Hippocampal formation (tissue), 2 donors: ENCODE data around the gene KLHL6.
"Not testable (repeated sequence)": the region's sequence is repeated elsewhere in the genome, so short reads cannot be mapped to it uniquely, and the experiment has no call there.

Experiments
- DNase-seq, 2 donors: peaks; one replicate each; lab custom pipeline; 2025; lab: John Stamatoyannopoulos, UW

Gene KLHL6

DNA sequence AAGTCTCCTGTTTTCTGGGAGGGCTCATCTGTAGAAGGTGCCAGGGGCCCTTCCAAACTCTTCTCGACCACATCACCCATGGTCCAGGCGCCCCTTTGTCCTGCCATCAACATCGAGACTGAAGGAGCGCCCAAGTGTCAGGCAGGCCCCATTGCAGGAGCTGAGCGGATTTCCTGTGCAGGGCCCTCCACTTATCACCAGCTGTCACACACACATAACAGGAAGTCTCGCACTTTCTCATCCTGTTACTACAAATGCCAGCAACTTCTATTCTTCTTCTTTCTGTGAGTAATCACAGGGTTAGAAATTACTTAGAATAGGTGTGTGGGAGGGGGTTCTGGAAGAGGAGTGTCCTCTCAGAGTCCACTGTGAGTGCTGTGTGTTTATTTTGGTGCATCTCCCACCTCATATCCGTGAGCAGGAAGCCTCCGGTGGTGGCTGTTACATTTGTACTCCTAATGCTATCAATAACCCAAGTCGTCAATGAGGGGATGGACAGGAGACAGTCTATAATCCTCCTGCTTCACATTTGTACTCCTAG is at the start of gene KLHL6:
TSS of gene KLHL6 (minus strand) at position 166 of the 541 bp plus-strand sequence. CDS start at position 113, 53 bp downstream.
- DNase-seq: no peak

DNA sequence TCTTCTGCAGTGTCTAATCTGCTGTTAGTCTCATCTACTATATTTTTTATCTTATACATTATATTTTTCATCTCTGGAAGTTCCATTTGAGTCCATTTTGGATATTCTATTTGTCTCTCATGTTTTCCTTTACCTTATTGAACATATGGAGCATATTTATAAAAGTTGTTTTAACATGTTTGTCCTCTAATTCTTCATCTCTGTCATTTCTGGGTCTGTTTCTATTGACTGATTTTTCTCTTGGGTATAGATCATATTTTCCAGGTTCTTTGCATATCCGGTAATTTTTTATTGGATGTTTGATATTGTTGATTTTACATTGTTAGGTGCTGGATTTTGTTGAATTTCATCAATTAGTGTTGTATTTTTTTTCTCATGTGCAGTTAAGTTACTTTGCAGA is 42.5 kb upstream of the KLHL6 start:
- DNase-seq: no peak

DNA sequence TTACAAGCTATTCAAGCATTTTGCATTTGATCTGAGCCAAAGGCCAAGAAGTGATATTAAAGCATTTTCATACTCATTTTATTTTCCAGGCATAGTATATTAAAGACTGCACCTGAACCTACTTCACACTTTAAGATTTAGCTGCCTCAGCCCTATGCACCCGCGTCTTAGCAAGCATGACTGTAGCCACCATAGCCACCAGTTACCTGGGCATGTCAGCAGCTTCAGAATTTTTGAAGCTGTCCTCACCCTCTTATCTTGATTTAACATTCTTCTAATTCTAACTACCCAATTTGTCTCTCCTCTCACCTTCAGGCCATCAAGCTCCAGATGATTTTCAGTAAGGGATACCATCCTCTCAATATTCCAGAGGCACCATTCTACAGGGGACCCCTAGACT is 39.1 kb upstream of the KLHL6 start:
- no peak for DNase-seq

- no peak for DNase-seq
These were observed 37.3 kb upstream of the KLHL6 start for GRCh38 chr3:183592821-183593220.

DNA sequence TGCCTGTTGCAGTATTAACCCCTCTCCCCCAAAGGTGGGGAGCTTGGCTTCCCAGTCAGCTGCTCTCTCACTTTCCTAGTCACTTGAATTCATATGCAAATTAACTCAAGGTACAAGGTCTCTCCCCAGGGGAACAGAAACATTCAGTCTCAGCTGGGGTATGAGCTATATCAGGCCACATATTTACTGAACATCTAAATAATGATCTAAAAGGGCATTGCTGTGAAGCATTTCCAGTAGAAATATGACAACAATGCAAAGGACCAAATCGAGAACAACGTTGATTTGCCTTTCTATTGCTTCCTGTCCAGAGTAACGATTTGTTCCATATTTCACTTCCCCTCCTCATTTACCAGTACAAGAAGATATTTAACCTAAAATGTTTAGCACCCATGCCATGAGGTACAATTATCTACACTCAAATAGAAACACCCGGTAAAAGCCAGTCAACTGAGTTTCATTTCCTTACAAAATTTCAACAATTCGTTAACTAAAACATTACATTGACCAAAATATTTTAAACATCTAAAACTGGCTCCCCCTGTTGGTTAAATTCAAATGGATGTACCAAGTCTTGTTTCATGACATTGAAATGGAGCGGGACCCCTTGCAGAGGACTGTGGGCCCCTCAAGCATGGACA is 36.5 kb upstream of the KLHL6 start:
- no peak for DNase-seq

DNA sequence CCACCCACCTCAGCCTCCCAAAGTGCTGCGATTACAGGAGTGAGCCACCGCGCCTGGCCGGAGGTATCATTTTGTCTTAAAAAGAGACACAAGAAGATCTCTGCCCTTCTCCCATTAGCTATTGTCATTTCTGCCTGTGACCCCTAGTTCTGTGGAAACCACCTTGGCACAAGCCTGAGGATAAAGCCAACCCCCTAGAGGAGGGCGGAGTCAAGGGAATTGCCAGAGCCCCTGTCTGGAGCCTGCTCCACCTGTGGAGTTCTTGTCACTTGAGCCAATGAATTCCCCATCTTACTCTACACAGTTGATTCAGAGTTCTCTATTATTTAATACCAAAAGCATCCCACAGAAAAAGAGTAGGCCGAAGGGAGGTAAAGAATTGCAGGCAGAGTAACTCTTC is 34.9 kb upstream of the KLHL6 start:
- no peak for DNase-seq

GRCh38 chr3:183587336-183587735 is 31.8 kb upstream of the KLHL6 start:
- DNase-seq: peak in 1 of 2 donors; percentile 17

GRCh38 chr3:183586477-183586876 is 31.0 kb upstream of the KLHL6 start:
- no peak for DNase-seq

DNA sequence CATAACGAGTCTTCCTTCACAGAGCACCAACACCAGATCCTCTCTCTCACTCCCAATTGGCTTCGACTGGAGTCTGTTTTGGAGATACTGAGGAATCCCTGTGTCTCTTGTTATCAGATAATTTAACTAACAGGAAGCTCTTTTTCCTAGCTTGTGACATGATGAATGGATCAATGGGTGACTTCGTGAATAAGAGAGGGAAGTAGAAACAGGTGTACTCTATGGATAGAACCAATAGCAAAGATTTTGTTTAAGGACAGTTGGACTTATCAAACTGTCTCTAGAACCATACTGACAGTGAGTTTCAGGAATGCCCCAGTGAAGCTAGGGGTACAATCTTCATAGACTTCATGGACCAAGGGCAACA is 29.4 kb upstream of the KLHL6 start:
- no peak for DNase-seq

GRCh38 chr3:183584246-183584913 is 28.9 kb upstream of the KLHL6 start:
- peak in 1 of 2 donors; percentile 40 for DNase-seq

GRCh38 chr3:183583331-183584245 is 28.1 kb upstream of the KLHL6 start:
- DNase-seq: no peak

DNA sequence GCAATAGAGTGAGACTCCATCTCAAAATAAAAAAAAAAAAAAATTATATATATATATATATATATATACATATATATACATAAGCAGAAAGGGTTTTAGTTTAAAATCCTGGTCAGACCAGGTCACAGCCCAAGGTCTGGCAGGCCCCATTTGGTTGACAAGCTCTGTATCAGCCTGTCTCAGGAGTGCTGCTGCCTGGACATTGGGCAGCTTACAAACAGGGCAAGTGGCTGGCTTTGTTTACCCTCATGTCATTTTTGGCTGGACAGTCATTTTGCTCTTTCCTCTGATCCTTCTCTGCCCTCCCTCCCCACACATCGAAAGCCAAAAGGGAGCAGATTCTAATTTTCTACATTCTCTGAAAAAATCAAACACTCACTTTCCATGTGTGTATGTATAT is 26.7 kb upstream of the KLHL6 start:
- DNase-seq: no peak

GRCh38 chr3:183581496-183582155 is 26.1 kb upstream of the KLHL6 start:
- peak; percentile 15 to 56 for DNase-seq

DNA sequence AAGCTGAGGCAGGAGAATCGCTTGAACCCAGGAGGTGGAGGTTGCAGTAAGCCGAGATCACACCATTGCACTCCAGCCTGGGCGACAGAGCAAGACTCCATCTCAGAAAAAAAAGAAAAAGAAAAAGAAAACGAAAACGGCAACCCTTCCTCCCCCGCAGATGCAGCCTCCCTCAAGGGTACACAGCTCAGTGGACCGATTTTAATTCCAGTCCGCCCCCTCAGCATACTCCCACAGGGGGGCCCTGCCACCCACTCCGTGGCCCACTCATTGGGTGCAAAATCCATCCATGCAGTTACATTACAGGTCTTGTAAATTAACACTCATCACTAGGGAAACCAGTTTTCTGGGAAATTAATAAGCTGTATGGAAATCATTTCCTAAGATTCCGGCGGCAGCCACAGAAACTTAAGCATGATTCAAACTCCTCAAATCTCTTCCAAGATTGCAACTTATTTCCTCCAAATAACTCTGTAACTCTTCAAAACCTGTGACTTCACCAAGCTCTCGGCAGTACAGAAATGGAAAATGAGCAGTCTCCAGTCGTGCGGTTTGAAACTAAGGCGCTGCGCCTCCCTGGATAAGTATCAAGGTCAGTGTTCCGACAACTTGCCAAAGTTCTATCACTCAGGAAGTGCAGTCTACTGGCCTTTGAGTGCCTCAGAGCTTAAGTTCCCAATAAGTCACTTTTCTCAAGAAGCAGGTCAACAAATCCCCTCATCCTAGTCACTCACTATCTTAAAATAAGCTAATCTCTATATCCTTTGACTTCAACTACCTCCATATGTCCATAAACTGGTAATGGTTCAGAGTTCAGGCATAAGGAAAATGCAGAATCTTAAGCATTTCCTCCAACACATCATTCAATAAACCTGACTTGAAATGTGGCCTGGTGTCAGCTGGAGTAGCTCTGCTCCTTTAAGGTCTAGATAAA is 24.7 kb upstream of the KLHL6 start:
- DNase-seq: no peak

DNA sequence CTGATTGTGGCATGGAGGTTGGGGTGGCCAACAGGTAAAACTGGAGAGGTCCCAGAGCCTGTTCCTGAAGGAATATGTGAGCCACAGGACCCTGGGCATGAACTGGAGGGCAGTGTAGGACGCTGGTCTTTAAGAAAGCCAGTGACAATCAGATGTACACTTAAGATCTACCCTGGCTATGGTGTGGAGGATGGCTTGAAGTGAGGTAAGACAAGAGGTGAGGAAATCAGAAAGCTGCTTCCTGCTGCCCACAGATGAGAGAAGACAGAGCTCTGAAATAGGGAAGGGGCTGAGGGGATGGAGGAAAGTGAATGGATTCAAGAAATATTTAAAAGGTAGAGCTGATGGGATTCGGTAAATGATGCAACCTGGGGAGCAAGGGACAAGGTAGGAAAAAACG is 22.7 kb upstream of the KLHL6 start:
- DNase-seq: no peak

- no peak for DNase-seq
These were observed 21.8 kb upstream of the KLHL6 start for GRCh38 chr3:183577346-183577745.

GRCh38 chr3:183576487-183577107 is 21.1 kb upstream of the KLHL6 start:
- DNase-seq: peak in 1 of 2 donors; percentile 19

DNA sequence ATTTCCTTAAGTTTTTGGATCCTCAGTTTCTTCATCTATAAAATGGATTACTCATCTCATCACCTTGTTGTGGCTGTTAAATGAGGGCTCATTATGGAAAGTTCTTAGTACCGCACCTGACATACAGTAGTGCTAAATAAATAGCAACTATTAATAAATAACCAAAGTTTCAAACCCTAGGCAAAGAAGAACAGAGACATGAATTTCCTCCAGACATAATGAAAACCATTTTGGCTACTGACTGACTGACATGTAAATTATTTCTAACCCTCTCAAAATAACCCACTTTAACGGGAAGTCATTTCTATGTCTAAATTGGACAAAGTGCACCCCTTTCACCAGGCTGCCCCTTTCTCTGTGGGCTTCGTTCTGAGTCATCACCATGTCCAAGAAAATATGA is 17.4 kb upstream of the KLHL6 start:
- no peak for DNase-seq

DNA sequence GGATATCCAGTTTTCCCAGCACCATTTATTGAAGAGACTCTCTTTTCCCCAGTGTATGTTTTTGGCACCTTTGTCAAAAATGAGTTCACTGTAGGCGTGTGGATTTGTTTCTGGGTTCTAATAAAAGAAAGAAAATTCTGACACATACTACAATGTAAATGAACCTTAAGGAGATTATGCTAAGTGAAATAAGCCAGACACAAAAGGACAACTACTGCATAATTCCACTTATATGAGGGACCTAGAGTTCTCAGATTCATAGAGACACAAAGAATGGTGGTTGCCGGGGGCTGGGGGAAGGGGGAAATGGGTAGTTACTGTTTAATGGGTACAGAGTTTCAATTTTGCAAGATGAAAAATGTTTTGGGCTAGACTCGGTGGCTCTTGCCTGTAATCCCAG is 14.7 kb upstream of the KLHL6 start:
- DNase-seq: not testable (repeated sequence)

DNA sequence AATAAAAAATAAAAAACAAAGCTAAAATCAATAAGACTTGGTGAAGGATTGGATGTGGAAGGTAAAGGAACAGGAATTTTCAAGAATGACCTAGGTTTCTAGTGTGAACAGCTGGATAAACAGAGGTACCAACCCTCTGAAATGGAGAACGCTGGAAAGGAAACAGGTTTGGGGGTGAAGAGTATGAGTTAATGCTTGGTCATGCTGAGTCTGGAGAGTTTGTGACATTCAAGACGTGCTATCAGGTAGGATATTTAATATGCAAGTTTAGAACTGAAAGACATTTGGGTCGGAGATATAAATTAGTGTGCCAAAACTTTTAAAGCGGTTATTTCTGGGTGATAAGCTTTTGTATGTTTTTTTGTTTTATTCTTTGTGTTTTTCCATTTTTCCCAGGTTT is 11.4 kb upstream of the KLHL6 start:
- no peak for DNase-seq
